ENCODE data around the gene TLR4. TPM values are rescaled to one million over a fixed set of nuclear protein-coding genes. Genes with fewer than 3 reads are reported as not detected.

The TLR4 gene
- polyA plus RNA-seq, 1 donor from 2014 or later = 0.07 TPM

GRCh38 chr9:117720987-117721386, 16.8 kb downstream of the TLR4 start:
- TF ChIP-seq EP300 (conservative IDR thresholded peaks at IDR 0.05; ENCODE audit: poor library complexity, severe bottlenecking) (no peak), REST (IDR thresholded peaks at IDR 0.05; ENCODE audit: borderline replicate concordance) (no peak), SMC3 (conservative IDR thresholded peaks at IDR 0.05; ENCODE audit: poor library complexity) (no peak), CTCF (IDR thresholded peaks at IDR 0.05; ENCODE audit: poor library complexity, severe bottlenecking) (no peak), POLR2AphosphoS5 (IDR thresholded peaks at IDR 0.05) (no peak), RAD21 (conservative IDR thresholded peaks at IDR 0.05) (no peak), MXI1 (conservative IDR thresholded peaks at IDR 0.05; ENCODE audit: poor library complexity, severe bottlenecking) (no peak), EZH2 (IDR thresholded peaks at IDR 0.05; ENCODE audit: borderline replicate concordance, insufficient read depth, low read length, poor library complexity, severe bottlenecking) (no peak), TAF1 (IDR thresholded peaks at IDR 0.05; ENCODE audit: low read depth) (no peak)
- H3K9me3 ChIP-seq (ENCODE audit: low read length) = no peaks in the 10 kb centered on the region
- H4K20me1 ChIP-seq (ENCODE audit: insufficient read depth) = no peaks in the 10 kb centered on the region
- no peak overlapping the region for H3K27ac ChIP-seq (ENCODE audit: low read length)
- no peak overlapping the region for H3K9ac ChIP-seq (ENCODE audit: low read length)
- no peaks in the 10 kb centered on the region for H3K36me3 ChIP-seq (ENCODE audit: insufficient read depth, low read length)
- no peaks in the 10 kb centered on the region for H3K79me2 ChIP-seq (replicated peaks; ENCODE audit: insufficient read depth, low read length)
- no peak overlapping the region for H3K4me3 ChIP-seq (ENCODE audit: low read length)
- no peaks in the 10 kb centered on the region for H3K27me3 ChIP-seq (ENCODE audit: insufficient read depth, low read depth, low read length)
- no peaks in the 10 kb centered on the region for H3K9me2 ChIP-seq (ENCODE audit: insufficient read depth, low read length)
- no peak overlapping the region for H3K4me2 ChIP-seq (ENCODE audit: low read length)
- no peaks in the 10 kb centered on the region for H3F3A ChIP-seq (ENCODE audit: insufficient read depth, low read length, poor library complexity, severe bottlenecking)
- H2AFZ ChIP-seq (ENCODE audit: low read depth, low read length) = no peak overlapping the region

GRCh38 chr9:117722108-117722761, 18.0 kb downstream of the TLR4 start:
- H4K20me1 ChIP-seq (ENCODE audit: insufficient read depth) = no peaks in the 10 kb centered on the region
- no peak overlapping the region for H3K4me3 ChIP-seq (ENCODE audit: low read length)
- H3K27ac ChIP-seq (ENCODE audit: low read length) = no peak overlapping the region
- no peaks in the 10 kb centered on the region for H3F3A ChIP-seq (ENCODE audit: insufficient read depth, low read length, poor library complexity, severe bottlenecking)
- H3K4me2 ChIP-seq (ENCODE audit: low read length) = no peak overlapping the region
- H3K27me3 ChIP-seq (ENCODE audit: insufficient read depth, low read depth, low read length) = no peaks in the 10 kb centered on the region
- TF ChIP-seq EP300 (conservative IDR thresholded peaks at IDR 0.05; ENCODE audit: poor library complexity, severe bottlenecking) (no peak), EZH2 (IDR thresholded peaks at IDR 0.05; ENCODE audit: borderline replicate concordance, insufficient read depth, low read length, poor library complexity, severe bottlenecking) (no peak), REST (IDR thresholded peaks at IDR 0.05; ENCODE audit: borderline replicate concordance) (no peak), TAF1 (IDR thresholded peaks at IDR 0.05; ENCODE audit: low read depth) (no peak), SMC3 (conservative IDR thresholded peaks at IDR 0.05; ENCODE audit: poor library complexity) (no peak), CTCF (IDR thresholded peaks at IDR 0.05; ENCODE audit: poor library complexity, severe bottlenecking) (no peak), RAD21 (conservative IDR thresholded peaks at IDR 0.05) (no peak), MXI1 (conservative IDR thresholded peaks at IDR 0.05; ENCODE audit: poor library complexity, severe bottlenecking) (no peak)
- H2AFZ ChIP-seq (ENCODE audit: low read depth, low read length) = no peak overlapping the region
- H3K9me3 ChIP-seq (ENCODE audit: low read length) = no peaks in the 10 kb centered on the region
- H3K36me3 ChIP-seq (ENCODE audit: insufficient read depth, low read length) = no peaks in the 10 kb centered on the region
- H3K9ac ChIP-seq (ENCODE audit: low read length) = no peak overlapping the region
- H3K79me2 ChIP-seq (replicated peaks; ENCODE audit: insufficient read depth, low read length) = no peaks in the 10 kb centered on the region
- H3K9me2 ChIP-seq (ENCODE audit: insufficient read depth, low read length) = no peaks in the 10 kb centered on the region

Measured in neural cell (in vitro differentiated cells).